ENCODE results near the gene ARAF.

The ARAF gene

GRCh38 chrX:47610511-47610910 is 49.5 kb downstream of the ARAF start:
- TF ChIP-seq CTCF (IDR thresholded peaks at IDR 0.05; ENCODE audit: low read depth, low read length, missing control alignments): no peak
- no peak overlapping the region for H3K4me3 ChIP-seq (ENCODE audit: low read depth, low read length)
- DNase-seq (ENCODE audit: low read depth): no peak

DNA sequence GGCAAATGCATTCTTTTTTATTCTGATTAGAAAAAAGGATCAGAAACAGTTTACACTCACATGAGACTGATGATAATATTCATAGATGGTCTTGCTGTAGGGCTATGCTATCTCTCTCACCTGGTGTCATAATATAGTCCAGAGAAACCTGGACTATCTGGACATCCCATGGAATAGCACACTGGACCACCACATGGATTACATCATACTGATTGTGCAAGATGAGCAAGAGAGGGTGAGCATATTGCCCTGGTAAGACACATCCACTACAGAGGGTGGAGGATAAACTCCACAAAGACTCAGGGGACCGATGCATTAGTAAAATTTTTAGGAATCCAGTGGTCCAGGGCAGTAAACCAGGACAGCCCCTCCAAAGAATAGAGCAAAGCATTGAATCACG is 50.5 kb downstream of the ARAF start:
- no peak for DNase-seq (ENCODE audit: low read depth)
- H3K4me3 ChIP-seq (ENCODE audit: low read depth, low read length): no peak overlapping the region
- TF ChIP-seq CTCF (IDR thresholded peaks at IDR 0.05; ENCODE audit: low read depth, low read length, missing control alignments): no peak

DNA sequence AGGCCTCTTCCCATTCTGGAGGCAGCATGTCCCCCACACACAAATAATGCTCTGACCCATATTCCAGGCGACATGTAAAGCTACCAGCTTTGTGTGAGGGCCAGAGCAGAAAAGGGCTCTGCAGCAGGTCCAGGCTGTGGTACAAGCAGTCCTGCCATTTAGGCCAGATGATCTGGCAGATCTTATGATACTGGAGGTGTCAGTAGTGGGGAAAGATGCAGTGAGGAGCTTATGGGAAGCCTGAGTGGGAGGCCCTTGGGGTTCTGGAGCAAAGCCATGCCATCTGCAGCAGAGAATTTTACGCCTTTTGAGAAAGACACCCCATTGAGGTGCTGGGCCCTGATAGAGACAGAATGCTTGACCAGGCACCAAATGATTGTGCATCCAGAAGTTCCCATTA is 50.9 kb downstream of the ARAF start:
- no peak for DNase-seq (ENCODE audit: low read depth)
- no peak overlapping the region for H3K4me3 ChIP-seq (ENCODE audit: low read depth, low read length)
- TF ChIP-seq CTCF (IDR thresholded peaks at IDR 0.05; ENCODE audit: low read depth, low read length, missing control alignments): no peak

DNA sequence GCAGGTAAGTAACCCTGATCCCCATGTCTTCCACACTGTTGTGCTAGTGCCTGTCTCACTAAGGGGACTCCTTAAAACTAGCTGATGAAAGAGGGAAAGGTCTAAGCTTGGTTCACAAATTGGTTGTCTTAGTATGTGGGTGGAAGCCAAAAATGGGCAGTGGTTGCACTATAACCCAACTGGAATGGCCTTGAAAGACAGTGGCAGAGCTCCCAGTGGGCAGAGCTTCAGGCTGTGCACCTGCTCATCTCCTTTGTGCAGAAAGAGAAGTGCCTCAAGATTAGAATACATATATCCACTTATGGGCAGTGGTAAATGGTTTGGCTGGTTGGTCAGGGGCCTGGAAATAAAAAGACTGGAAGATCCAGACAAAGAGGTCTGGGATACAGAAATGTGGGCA is 51.4 kb downstream of the ARAF start:
- H3K4me3 ChIP-seq (ENCODE audit: low read depth, low read length): no peak overlapping the region
- no peak for DNase-seq (ENCODE audit: low read depth)
- no peak for TF ChIP-seq CTCF (IDR thresholded peaks at IDR 0.05; ENCODE audit: low read depth, low read length, missing control alignments)

DNA sequence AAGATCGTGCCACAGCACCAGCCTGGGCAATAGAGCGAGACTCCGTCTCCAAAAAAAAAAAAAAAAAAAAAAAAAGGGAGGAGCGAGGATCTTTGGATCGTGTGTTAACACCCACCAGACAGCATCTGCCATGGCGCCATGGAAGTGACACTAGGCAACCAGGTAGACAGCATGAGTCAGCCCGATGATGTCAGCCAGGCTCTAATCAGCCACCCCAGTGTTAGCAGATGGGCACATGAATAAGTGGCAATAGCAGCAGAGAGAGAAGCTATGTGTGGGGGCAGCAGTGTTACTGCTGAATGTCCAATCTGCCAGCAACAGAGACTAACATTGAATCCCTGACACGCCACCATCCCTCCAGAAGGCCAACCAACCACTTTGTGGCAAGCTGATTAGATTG is 52.1 kb downstream of the ARAF start:
- DNase-seq (ENCODE audit: low read depth): no peak
- no peak for TF ChIP-seq CTCF (IDR thresholded peaks at IDR 0.05; ENCODE audit: low read depth, low read length, missing control alignments)
- H3K4me3 ChIP-seq (ENCODE audit: low read depth, low read length): no peak overlapping the region

GRCh38 chrX:47614618-47615017 is 53.6 kb downstream of the ARAF start:
- TF ChIP-seq CTCF (IDR thresholded peaks at IDR 0.05; ENCODE audit: low read depth, low read length, missing control alignments): no peak
- H3K4me3 ChIP-seq (ENCODE audit: low read depth, low read length): no peak overlapping the region
- DNase-seq (ENCODE audit: low read depth): no peak

DNA sequence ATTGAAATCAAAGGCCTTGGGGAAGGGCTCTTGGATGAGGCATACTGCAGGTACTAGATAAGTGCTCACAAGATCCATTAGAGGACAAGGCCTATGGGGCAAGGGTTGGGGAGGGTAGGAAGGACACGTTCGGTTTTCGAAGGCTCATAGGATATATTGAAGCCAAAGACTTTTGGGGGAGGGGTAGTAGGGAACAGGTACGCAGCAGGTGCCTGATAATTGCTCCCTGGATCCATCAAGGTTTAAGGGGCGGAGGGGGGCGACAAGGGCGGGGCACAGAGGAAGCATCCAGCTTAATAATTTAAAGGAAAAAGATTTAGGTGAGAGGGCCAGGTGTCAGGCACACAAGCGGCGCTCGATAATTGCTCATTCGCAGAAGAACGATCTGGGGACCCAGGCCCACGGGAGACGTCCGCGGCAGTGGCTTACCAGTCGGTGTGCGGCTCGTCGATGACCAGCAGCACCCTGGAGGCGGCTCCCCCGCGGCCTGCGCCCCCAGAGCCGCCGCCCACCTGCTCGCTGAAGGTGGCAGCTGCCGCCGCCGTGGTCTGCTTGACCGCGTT is 58.0 kb downstream of the ARAF start:
- no peak overlapping the region; the same call in none of the 2 replicates for H3K4me3 ChIP-seq (ENCODE audit: low read depth, low read length)
- DNase-seq (ENCODE audit: low read depth): no peak
- no peak for TF ChIP-seq CTCF (IDR thresholded peaks at IDR 0.05; ENCODE audit: low read depth, low read length, missing control alignments)
